Jurkat, Clone E6-1 (cell line): ENCODE data around the gene RCN2.
A peak's percentile ranks its signal among the peaks of the same experiment; 100 is the strongest.

ENCODE experiments used
- DNase-seq: peaks from one replicate; pipeline ENCODE4 v3.0.0-alpha.2; 2011; ENCODE audit warnings: low read depth, low spot score
- H3K4me3 ChIP-seq: 2 replicates; pipeline ENCODE4 v1.5.1; 2011; ENCODE audit warnings: mild to moderate bottlenecking, low read length, control low read depth, moderate library complexity

Gene RCN2

GRCh38 chr15:76929011-76929760 lies 2.4 kb upstream of the RCN2 start:
- no peak for DNase-seq
- no peak overlapping the region for H3K4me3 ChIP-seq

GRCh38 chr15:76930831-76931396 lies 635 bp upstream of the RCN2 start:
- peak; percentile 15 for DNase-seq
- H3K4me3 ChIP-seq, result peak overlapping the region; percentile 82

GRCh38 chr15:76932135-76932966 lies 802 bp downstream of the RCN2 start:
- DNase-seq, result peak; percentile 4

GRCh38 chr15:76935620-76936019 lies 4.1 kb downstream of the RCN2 start:
- no peak overlapping the region for H3K4me3 ChIP-seq

More at GRCh38 chr15:76932135-76932966, 802 bp downstream of the RCN2 start:
- H3K4me3 ChIP-seq, result peak overlapping the region; percentile 82

GRCh38 chr15:76936671-76937070 lies 5.1 kb downstream of the RCN2 start:
- no peak for DNase-seq
- H3K4me3 ChIP-seq, result no peak overlapping the region

More at GRCh38 chr15:76935620-76936019, 4.1 kb downstream of the RCN2 start:
- DNase-seq, result no peak

- DNase-seq, result no peak
- H3K4me3 ChIP-seq, result no peak overlapping the region
Measured at GRCh38 chr15:76938752-76939151, 7.2 kb downstream of the RCN2 start.

- no peak for DNase-seq
- H3K4me3 ChIP-seq, result no peak overlapping the region
Measured at GRCh38 chr15:76939715-76940114, 8.2 kb downstream of the RCN2 start.

- H3K4me3 ChIP-seq, result no peak overlapping the region
- DNase-seq, result no peak
Measured at GRCh38 chr15:76941636-76942035, 10.1 kb downstream of the RCN2 start.

GRCh38 chr15:76942331-76942730 lies 10.8 kb downstream of the RCN2 start:
- no peak for DNase-seq
- no peak overlapping the region for H3K4me3 ChIP-seq

- DNase-seq, result no peak
- H3K4me3 ChIP-seq, result no peak overlapping the region
Measured at GRCh38 chr15:76945494-76946093, 14.0 kb downstream of the RCN2 start.

GRCh38 chr15:76947454-76947853 lies 15.9 kb downstream of the RCN2 start:
- no peak for DNase-seq
- no peak overlapping the region for H3K4me3 ChIP-seq

- no peak overlapping the region for H3K4me3 ChIP-seq
- DNase-seq, result peak; percentile 8
Measured at GRCh38 chr15:76951220-76951619, 19.7 kb downstream of the RCN2 start.

- no peak for DNase-seq
- no peak overlapping the region for H3K4me3 ChIP-seq
Measured at GRCh38 chr15:76953913-76954312, 22.4 kb downstream of the RCN2 start.

- DNase-seq, result no peak
- H3K4me3 ChIP-seq, result no peak overlapping the region
Measured at GRCh38 chr15:76954744-76955143, 23.2 kb downstream of the RCN2 start.

GRCh38 chr15:76961268-76962011 lies 29.9 kb downstream of the RCN2 start:
- no peak overlapping the region for H3K4me3 ChIP-seq
- DNase-seq, result no peak

GRCh38 chr15:76962337-76963013 lies 30.9 kb downstream of the RCN2 start:
- H3K4me3 ChIP-seq, result no peak overlapping the region
- DNase-seq, result no peak

GRCh38 chr15:76963596-76963995 lies 32.0 kb downstream of the RCN2 start:
- H3K4me3 ChIP-seq, result no peak overlapping the region
- DNase-seq, result no peak

- no peak overlapping the region for H3K4me3 ChIP-seq
- DNase-seq, result no peak
Measured at GRCh38 chr15:76964157-76964556, 32.6 kb downstream of the RCN2 start.
